Measurements from ENCODE around the gene LKAAEAR1. TPM values are rescaled to one million over a fixed set of nuclear protein-coding genes. Genes with fewer than 3 reads are reported as not detected.

The LKAAEAR1 gene
- total RNA-seq, 1 experiment from 2014 or later = 9.9 TPM

DNA sequence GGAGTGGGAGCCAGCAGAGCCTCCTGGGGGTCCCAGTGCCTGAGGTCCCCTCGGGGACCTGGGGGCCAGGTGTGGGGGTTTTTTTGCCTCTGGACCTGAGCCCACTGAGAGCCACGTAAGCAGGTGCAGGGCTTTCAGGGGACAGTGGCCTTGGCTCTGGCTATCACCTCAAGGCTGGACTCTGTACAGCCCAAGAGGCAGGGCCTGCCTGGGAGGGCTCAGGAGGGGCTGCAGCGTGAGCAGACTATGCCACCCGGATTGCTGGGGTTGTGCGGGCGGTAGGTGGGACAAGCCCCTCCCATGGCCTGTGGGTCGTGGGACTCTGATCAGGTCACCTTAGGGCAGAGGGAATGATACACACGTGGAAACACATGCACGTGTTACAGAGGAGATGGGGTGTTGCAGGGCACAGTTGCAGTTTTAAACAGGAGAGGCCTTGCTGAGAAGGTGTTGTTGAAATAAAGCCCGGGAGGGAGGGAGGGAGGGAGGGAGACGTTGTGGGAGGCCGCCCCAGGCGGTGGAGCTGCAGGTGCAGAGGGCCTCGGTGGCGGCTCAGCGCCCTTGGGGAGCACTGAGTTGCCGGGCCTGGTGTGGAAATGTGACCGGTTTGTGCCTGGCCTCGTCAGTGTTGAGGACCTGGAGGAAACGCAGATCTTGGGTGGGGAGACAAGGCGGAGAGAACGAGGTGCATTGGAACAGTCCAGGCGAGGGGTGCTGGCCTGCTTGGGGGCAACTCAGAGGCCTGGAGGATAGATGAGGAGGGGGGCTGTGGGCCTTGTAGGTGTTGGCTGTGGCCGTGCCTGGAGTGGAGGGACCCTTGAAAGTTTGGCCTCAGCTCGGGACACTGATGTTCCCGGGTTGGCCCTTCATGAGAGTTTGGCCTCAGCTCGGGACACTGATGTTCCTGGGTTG is 18.9 kb downstream of the LKAAEAR1 start:
- no peak for DNase-seq
- H3K9me3 ChIP-seq = no peaks in the 10 kb centered on the region
- peaks cover 6% of the 10 kb centered on the region for H3K36me3 ChIP-seq
- H3K4me3 ChIP-seq = no peak overlapping the region
- H3K27me3 ChIP-seq = no peaks in the 10 kb centered on the region

DNA sequence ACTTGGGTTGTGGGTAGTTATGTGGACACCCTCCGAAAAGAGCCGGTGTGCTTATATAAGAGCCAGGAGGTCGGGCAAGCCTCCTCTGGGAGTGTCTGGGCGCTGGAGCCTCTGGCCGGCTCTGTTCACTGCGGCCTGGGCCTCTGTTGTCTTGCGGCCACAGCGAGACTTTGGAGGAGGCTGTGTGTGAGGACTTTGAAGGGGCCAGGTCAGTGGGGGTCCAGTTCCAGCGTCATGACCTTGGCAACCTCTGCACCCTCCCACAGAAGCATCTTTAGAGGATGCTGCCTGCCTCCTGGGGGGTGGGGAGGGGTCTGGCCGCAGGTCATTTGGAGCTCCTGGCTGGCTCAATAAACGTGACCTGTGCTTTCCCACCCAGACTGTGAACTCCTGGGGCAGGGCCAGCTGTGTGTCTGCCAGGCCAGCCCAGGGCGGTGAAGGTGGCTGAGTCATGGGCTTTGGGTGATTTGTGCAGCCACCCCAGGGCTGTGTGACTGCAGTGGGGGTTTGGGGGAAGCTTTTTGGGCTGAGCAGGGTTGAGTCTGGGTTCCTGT is 20.0 kb downstream of the LKAAEAR1 start:
- DNase-seq = peak; percentile 90
- Histone ChIP-seq H3K36me3 (peaks cover 6% of the 10 kb centered on the region), H3K4me3 (peak overlapping the region; percentile 93), H3K9me3 (no peaks in the 10 kb centered on the region), H3K27me3 (no peaks in the 10 kb centered on the region)

DNA sequence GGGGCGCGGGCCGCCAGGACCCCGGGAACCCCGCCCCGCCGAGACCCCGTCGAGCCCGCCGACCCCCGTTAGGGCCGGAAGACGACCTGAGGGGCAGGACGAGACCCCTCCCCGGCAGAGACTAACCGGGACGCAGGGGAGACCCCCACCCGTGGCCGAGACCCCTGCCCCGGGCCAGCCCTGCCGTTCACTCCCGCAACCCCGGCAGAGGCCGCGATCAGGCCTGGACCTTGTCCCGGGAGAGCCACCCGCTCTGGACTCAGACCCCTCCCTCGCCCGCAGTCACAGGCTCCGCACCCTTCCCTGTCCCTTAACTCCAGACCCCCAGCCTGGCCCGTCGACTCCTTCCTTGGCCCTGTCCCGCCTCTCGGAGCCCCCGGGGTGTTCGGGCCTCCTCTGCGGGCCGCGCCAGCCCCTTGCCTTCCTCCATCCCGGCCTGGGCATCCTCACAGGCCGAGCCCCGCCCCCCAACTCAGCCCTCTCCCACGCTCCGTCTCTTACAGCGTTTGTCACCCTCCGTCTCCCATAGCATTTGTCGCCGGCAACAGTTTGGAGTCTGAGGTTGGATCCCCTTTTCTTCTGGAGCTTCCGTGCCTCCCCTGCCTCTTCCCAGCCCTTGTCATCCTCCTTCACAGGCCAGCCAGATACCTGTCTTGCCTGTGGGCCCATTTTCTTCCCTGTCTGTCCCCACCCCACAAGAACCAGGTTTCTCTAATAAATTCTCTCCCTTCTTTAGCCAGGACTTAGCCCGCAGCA is 20.6 kb downstream of the LKAAEAR1 start:
- H3K27me3 ChIP-seq = no peaks in the 10 kb centered on the region
- peak; percentile 48 for DNase-seq
- H3K9me3 ChIP-seq = no peaks in the 10 kb centered on the region
- H3K36me3 ChIP-seq = peaks cover 6% of the 10 kb centered on the region
- peak overlapping the region; percentile 93 for H3K4me3 ChIP-seq

DNA sequence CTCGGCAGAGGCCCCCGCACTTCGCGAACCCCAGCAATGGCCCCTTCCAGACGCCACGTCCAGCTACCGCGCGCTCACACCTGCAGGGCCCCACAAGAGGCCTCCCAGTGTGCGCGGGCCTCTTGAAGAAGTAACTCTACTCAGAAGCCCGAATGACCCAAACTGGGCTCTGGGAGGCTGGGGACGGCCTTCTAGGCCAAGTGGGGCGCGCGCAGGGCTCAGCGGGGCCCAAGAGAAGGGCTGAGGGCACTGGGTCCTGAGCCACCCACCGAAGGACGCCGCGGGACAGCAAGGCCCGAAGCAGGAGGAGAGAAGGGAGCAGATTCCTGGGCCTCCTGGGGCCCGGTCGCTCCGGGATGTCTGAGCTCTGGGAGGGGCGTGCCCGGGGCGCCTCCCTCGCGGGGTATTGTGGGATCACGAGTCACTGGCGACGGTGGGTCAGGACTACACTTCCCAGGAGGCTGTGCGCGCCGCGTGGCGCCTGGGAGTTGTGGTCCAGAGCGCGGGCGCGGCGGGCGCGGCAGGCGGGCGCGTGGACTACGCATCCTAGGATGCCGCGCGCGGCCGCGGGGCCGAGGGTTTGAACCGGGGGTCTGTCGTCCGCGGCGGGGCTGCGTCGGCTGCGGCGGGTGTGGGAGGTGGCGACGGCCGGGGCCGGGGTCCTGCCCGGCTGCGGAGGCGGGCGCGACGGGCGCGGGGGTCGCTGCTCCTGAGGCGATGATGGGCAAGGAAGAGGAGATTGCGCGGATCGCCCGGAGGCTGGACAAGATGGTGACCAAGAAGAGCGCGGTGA is 21.4 kb downstream of the LKAAEAR1 start, which contains the start of gene TCEA2:
TCEA2 (plus strand) TSS at position 603 of the 793 bp plus-strand sequence; CDS start at position 718, 115 bp downstream.
- Histone ChIP-seq H3K4me3 (peak within 1 kb of the TSS; percentile 93), H3K9me3 (no peaks in the 10 kb centered on the region), H3K36me3 (peaks cover 6% of the 10 kb centered on the region), H3K27me3 (no peaks in the 10 kb centered on the region)
- DNase-seq = peak; percentile 99

DNA sequence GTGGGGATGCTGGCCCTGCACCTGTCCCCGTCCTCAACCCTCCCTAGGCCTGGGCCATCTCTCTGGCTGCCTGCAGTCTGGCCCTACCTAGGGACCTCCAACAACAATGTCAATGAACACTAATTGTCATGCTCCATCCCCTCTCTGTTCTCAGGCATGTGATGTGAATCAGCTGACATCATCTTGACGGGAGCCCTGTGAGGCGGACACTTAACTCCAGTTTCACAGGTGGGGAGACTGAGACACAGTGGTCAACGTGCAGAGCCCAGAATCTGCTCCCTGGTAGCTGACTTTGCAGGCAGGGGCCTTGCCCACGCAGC is 22.0 kb downstream of the LKAAEAR1 start:
- no peak for DNase-seq
- no peaks in the 10 kb centered on the region for H3K27me3 ChIP-seq
- no peaks in the 10 kb centered on the region for H3K9me3 ChIP-seq
- H3K36me3 ChIP-seq = peaks cover 6% of the 10 kb centered on the region
- H3K4me3 ChIP-seq = peak overlapping the region; percentile 93

DNA sequence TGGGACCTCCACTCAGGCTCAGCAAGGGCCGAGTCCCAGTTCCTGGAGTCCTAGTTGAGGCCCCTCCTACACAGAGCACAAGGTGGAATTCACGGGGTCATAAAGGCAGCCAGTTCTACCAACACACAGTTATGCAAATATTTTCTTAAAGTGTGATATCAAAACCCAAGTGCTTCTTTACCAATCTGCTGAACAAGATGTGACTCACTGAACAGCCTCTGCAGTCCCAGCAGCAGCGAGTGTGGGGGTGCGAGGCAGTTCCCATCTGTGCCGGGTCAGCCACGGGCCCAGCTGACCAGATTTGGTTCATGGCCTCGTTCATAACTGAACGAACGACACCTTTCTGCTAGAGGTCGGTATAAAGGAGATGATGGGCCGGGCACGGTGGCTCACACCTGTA is 25.7 kb downstream of the LKAAEAR1 start:
- DNase-seq = no peak
- no peaks in the 10 kb centered on the region for H3K27me3 ChIP-seq
- no peaks in the 10 kb centered on the region for H3K36me3 ChIP-seq
- H3K9me3 ChIP-seq = no peaks in the 10 kb centered on the region
- no peak overlapping the region for H3K4me3 ChIP-seq

DNA sequence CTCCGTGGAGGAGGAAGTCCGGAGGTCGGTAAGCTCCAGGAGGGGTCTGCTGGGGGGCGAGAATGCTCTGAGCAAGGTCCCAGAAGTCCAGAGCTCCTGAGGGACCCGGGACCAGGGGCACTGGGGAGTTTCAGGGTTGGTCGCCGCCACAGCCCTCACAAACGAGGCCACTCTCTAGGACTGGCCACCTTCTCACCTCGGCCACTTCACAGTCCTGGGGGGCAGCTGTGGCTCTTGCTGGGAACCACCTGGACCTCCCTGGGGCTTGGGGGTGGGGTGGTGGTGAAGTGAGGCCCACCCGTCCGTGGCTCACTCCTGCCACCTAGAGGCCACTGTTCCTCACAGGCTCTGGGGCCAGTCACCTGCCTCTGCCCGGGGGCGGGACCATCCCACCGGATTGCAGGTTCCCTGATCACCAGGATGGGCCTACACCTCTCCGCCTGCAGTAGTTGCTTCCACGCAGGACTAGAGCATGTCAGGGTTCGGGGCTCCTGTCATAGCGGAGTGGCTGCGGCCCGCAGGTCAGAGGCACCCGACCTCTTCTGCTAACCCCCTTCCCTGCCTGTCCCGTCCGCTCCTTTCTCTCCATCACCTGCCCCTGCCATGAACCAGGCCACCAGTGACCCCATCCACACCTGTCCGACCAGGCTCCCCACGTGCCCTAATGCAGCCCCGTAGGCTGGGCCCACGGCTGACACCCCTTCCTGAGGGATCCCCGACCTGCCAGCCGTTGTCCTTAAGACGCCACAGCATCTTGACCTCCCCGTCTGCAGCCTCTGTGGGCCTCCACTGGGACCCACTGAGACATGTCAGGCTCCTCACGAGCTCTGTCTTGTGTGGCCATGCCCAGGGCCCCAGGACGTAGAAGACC is 26.3 kb downstream of the LKAAEAR1 start:
- Histone ChIP-seq H3K4me3 (no peak overlapping the region), H3K36me3 (no peaks in the 10 kb centered on the region), H3K27me3 (no peaks in the 10 kb centered on the region), H3K9me3 (no peaks in the 10 kb centered on the region)
- DNase-seq = peak; percentile 72

DNA sequence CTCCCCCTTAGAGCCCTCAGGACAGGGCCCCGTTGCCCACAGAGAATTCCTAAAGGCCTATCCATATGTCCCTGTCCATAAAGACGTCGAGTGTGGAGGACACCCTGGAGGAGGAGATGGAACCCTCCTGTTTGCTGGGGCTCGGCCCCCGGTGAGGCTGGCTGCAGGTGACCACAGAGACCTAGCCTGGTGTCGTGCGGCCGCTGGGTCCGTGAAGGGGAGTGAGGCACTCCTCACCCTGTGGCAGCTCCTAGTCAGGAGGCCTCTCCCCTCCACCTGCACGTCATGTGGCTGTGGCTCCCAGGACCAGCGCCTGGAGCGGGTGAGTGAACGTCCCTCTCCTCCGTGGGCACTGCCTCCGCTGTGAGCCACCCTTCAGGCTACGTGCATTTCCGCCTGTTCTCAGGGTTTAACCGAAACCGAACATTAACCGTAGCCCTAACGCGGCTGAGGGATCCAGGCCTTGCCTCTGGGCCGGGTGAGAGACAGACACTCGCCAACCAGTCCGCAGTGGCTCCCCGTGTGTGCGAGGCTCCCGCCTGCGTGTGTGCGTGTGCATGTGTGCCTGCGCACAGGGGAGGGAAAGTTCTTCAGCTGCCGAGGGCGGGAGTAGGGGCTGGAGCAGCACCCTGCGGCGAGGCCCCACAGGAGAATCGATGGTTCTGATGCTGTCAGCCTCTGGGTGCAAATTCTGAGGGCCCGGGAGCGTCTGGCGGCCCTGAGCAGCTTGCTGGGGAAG is 27.1 kb downstream of the LKAAEAR1 start:
- no peaks in the 10 kb centered on the region for H3K36me3 ChIP-seq
- H3K4me3 ChIP-seq = no peak overlapping the region
- H3K9me3 ChIP-seq = no peaks in the 10 kb centered on the region
- H3K27me3 ChIP-seq = no peaks in the 10 kb centered on the region
- no peak for DNase-seq

DNA sequence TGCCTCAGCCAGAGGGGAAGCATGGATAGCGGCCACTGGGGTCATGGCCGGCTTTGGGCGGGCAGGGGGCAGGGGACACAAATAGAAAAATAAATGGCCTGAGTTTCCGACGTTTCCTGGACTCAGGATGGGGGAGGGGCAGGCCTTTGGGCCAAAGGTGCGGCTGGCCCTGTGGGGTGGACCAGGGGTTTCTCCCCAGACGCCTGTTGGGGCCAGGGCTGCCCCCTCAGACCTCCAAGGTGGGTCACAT is 27.6 kb downstream of the LKAAEAR1 start:
- Histone ChIP-seq H3K36me3 (no peaks in the 10 kb centered on the region), H3K4me3 (no peak overlapping the region), H3K27me3 (no peaks in the 10 kb centered on the region), H3K9me3 (no peaks in the 10 kb centered on the region)
- DNase-seq = no peak

DNA sequence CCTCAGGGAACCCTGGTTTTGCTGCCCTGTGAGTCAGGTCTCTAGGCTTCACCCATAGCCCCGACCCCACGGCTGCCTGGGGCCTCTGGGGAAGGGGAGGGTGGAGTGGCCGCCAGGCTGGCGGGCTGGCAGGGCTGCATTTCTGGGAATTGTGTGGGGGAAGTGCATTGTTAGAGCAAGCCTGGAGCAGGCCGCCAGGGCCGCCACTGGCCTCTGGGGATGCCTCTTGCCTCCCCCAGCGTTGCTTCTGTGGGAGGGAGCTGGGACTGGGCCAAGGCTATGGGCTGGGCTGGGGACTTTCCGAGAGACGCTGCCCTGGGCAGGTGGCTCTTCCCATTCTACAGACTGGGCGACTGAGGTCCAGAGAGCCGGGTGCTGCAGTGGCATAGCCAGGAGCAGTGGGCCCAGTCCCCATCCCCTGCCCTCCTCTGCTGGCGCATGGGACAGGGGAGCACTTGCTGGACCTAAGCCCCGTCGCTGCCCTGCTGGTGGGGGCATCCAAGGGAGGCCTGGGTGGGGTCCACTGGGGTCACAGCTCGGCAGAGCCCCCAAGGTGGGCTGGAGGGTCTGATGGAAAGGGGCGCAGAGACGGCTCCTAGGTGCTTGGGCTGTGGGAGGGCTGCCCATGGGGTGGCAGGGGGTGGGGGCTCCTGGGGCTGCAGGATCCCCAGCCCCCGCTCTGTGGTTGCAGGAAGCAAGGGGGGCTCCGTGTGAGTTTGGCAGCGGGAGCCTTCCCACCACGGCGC is 28.1 kb downstream of the LKAAEAR1 start:
- Histone ChIP-seq H3K4me3 (no peak overlapping the region), H3K36me3 (no peaks in the 10 kb centered on the region), H3K27me3 (no peaks in the 10 kb centered on the region), H3K9me3 (no peaks in the 10 kb centered on the region)
- no peak for DNase-seq

DNA sequence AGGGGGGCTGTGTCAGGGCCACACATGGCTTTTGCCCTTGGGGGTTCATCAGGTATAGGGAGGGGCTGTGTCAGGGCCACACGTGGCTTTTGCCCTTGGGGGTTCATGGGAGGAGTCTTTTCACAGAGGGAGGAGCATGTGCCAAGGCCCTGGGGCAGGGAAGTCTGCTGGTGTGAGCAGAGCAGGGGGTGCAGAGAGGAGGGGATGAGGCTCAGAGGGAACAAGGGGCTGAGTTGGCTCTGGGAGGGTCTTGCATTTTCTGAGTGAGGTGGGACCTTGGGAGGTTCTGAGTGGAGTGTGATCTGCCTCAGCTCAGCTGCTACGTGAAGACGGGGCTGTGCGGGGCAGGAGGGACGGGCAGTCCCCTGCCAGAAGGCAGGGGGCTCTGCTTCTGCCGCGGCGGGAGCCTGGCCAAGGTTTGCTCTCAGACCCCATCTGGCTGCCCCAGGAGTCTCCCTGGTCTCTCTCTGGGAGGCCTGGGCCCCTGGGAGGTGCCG is 28.8 kb downstream of the LKAAEAR1 start:
- no peaks in the 10 kb centered on the region for H3K36me3 ChIP-seq
- no peaks in the 10 kb centered on the region for H3K27me3 ChIP-seq
- DNase-seq = no peak
- H3K9me3 ChIP-seq = no peaks in the 10 kb centered on the region
- H3K4me3 ChIP-seq = no peak overlapping the region

DNA sequence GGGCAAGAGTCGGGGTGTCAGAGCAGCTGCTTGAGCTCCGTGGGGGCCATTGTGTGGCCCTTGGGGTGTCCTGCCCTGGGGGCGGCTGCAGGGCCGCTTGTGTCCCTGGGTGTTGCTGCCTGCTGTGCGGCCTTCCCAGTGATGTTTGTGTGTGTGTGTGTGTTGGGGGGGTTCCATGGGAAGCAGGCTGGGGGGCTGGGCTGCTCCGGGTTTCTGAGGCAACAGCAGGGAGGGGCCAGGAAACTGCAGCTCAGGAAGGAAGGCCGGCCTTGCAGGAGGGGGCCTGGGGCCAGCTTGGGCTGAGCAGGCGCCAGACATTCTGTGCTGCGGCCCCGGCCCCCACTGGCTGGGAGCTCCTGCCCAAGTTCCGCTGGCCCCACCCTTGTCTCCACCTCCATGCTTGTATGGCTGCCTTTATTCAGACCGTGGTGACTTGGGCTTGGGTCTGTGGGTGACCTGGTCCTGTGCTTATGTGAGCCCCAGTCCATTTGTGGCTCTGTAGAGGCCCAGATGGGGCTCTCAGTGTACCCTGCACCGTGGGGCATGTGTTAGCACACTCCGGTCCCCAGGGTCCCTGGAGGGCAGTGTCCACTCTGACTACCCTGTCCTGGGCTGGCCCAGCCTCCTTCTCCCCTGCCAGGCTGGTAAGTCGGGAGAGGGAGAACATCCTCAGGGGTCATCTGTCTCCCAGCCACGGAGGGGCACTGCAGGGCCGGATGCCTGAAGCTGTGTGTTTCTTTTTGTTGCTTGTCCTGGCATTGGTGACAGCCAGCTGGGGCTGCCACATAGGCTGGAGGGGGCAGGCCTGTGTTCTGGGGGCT is 30.1 kb downstream of the LKAAEAR1 start:
- Histone ChIP-seq H3K4me3 (no peak overlapping the region), H3K36me3 (no peaks in the 10 kb centered on the region), H3K9me3 (no peaks in the 10 kb centered on the region), H3K27me3 (no peaks in the 10 kb centered on the region)
- no peak for DNase-seq

DNA sequence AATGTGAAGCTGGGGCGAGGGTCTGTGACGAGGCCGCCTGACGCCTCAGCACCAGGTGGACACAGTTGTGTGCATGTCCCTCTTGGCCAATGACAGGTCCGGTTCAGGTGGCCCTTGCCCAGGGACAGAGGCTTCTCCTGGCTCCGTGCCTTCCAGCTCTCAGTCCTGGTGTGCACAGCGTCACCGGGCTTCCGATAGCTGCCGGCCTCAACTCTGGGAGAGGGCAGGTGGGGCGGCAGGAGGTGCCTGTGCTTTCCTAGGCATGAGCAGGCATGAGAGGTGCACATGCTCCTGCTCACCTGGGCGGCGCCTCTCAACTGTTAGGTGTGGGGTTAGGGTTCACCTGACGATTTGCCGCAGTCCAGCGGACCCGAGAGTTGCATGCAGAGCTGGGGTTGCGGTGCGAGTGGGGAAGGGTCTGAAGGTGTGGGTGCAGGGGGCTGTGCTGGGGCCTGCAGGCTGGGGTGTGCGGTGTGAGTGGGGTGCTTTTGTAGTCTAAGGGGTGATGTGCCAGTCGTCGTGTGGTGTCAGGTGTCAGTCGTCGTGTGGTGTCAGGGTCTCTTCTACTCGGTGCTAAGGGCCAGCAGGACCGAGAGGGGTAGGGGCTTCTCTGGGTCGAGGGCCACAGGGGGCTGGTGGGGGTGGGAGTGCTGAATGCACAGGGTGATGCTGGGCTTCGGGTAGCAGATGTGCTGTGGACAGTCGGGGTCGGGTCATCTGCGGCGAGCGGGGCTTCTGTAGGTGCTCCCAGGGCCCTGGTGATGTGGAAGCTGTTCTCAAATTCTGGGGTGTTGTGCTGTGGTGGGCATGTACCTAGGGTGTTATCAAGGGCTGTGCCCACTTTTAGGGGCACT is 31.0 kb downstream of the LKAAEAR1 start:
- Histone ChIP-seq H3K27me3 (no peaks in the 10 kb centered on the region), H3K4me3 (no peak overlapping the region), H3K36me3 (no peaks in the 10 kb centered on the region), H3K9me3 (no peaks in the 10 kb centered on the region)
- no peak for DNase-seq
